CD4-positive, alpha-beta T cell treated with Interleukin-10 for 1 hour (primary cell): ENCODE measurements around the gene NANOS2.
"Not testable (repeated sequence)": the region's sequence is repeated elsewhere in the genome, so short reads cannot be mapped to it uniquely, and the experiment has no call there.

ENCODE experiments used
- DNase-seq: peaks from one replicate; pipeline ENCODE4 v3.0.0-alpha.2; 2020

NANOS2 gene

GRCh38 chr19:45873219-45873772, 41.3 kb downstream of the NANOS2 start:
- DNase-seq: no peak

DNA sequence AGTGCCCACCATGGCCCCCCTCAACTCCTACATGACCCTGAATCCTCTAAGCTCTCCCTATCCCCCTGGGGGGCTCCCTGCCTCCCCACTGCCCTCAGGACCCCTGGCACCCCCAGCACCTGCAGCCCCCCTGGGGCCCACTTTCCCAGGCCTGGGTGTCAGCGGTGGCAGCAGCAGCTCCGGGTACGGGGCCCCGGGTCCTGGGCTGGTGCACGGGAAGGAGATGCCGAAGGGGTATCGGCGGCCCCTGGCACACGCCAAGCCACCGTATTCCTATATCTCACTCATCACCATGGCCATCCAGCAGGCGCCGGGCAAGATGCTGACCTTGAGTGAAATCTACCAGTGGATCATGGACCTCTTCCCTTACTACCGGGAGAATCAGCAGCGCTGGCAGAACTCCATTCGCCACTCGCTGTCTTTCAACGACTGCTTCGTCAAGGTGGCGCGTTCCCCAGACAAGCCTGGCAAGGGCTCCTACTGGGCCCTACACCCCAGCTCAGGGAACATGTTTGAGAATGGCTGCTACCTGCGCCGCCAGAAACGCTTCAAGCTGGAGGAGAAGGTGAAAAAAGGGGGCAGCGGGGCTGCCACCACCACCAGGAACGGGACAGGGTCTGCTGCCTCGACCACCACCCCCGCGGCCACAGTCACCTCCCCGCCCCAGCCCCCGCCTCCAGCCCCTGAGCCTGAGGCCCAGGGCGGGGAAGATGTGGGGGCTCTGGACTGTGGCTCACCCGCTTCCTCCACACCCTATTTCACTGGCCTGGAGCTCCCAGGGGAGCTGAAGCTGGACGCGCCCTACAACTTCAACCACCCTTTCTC, 42.3 kb downstream of the NANOS2 start:
- no peak for DNase-seq

DNA sequence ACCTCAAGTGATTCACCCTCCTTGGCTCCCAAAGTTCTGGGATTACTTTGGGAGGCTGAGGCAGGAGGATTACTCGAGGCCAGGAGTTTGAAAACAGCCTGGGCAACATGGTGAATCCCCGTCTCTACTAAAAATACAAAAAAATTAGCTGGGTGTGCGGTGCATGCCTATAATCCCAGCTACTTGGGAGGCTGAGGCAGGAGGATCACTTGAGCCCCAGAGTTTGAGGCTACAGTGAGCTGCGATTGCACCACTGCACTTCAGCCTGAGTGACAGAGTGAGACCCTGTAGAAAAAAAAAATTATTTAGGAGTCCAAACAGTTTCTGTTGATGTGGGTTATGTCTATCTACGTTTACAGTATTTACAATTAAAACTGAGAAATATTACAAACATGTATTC, 43.8 kb downstream of the NANOS2 start:
- no peak for DNase-seq

DNA sequence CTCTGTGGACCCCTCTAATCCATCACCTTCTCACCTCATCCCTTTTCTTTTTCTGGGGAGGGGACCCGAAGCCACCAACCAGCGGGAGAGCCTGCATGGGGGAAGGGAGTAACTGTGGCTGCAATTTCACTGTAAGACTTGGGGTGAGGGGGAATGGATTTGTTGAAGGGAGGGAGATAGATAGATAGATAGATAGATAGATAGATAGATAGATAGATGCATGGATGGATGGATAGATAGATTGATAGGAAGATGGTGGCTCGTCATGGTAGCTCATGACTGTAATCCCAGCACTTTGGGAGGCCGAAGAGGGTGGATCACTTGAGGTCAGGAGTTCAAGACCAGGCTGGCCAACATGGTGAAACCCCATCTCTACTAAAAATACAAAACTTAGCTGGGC, 47.3 kb downstream of the NANOS2 start:
- not testable (repeated sequence) for DNase-seq

DNA sequence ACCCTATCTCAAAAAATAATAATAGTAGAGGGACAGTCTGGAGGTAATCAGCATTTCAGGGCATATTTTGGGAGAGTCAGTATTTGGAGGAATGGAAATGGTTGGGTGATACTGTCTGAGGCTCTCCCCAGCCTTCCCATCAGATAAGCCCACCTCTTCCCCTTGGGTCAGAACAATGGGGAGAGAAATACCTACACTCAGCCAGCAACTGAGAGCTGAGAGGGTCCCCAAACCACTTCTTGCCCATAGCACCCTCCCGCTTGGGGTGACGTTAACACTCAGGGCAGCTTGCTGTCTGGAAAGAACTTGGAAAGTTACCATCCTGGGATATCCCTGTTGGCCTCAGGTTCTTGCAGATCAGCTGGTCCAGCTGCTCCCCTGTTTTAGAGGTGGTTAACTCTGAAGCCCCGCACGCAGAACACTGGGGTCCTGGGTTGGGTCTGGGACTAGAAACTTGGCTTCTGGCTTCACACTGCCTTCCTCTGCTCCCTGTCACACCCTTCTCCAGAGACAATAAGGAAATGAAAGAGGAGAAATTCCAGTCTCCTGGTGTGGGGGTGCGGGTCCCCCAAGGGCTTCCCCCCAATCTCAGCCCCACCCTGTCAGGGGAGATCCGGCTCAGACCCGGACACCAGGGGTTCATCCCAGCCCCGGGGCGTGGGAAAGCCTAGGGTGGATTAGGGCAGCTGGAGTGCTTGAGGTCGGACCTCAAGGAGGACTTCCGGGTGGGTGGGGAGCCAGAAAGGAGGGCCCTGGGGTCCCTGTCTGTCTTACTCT, 48.0 kb downstream of the NANOS2 start:
- no peak for DNase-seq

DNA sequence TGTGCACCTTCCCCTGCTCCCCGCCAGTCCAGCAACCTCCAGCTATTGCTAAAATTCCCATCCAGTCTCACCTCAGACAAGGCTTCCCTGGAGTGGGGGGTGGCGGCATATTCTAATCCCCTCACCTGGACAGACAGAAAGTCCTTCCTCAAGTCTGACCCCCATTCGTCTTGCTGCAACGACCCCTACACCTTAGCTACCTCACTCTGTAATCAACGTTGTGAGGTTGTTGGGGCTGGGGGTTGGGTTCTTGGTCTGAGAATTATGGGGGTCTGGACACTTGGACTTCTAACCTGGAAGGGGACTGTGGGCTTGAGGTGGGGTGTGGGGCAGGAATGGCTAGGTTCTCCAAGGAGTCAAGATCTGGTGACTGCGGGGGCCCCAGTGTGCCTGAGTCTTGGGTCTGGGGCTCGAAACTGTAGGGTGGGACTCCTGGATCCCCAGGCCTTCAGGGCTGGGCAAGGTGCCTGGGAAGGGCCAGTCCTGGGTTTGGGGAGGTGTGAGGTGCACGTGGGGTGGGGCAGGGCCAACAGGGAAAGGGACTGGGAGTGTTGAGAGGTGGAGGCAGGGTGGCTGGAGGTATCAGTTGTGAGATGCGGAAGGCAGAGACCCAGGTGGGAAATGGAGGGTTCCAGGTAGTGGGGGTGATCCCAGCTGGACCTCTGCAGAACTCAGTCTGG, 49.2 kb downstream of the NANOS2 start:
- no peak for DNase-seq

GRCh38 chr19:45864629-45865082, 49.9 kb downstream of the NANOS2 start:
- no peak for DNase-seq

- DNase-seq: peak; percentile 68
Observed at GRCh38 chr19:45863840-45864628, 50.5 kb downstream of the NANOS2 start, which contains the start of gene FOXA3. Gene FOXA3 (plus strand): TSS chr19:45864326. CDS start chr19:45864457, 131 bp downstream.

GRCh38 chr19:45863335-45863839, 51.2 kb downstream of the NANOS2 start:
- no peak for DNase-seq
